Activated CD4-positive, CD25-positive, alpha-beta regulatory T cell treated with anti-CD3 and anti-CD28 coated beads, Interleukin-2, amount 50 U/mL, for 72 hours (primary cell): Measurements from ENCODE around the gene NLRP2B.
"Not testable (repeated sequence)": the region's sequence is repeated elsewhere in the genome, so short reads cannot be mapped to it uniquely, and the experiment has no call there.

Experiments
- DNase-seq: peaks from one replicate; pipeline ENCODE4 v3.0.0; 2021

Gene NLRP2B

DNA sequence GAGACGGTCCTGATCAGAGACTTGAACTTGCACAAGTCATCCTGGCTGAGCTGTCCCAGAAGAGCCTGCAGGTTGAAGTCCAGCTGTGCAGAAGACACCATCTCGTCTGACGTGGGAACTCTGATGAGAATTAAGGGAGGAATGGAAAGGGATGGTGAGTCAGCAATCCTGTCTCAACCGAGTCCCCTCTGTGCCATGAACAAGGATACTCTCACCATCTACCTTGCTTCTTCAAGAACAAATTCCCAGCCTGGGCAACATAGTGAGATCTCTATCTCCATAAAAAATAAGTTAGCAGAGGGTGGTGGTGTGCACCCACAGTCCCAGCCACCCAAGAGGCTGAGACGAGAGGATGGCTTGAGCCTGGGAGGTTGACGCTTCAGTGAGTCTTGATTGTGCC lies at the start of gene NLRP2B:
TSS of gene NLRP2B (minus strand) at position 101 of the 400 bp plus-strand sequence.
- no peak for DNase-seq

DNA sequence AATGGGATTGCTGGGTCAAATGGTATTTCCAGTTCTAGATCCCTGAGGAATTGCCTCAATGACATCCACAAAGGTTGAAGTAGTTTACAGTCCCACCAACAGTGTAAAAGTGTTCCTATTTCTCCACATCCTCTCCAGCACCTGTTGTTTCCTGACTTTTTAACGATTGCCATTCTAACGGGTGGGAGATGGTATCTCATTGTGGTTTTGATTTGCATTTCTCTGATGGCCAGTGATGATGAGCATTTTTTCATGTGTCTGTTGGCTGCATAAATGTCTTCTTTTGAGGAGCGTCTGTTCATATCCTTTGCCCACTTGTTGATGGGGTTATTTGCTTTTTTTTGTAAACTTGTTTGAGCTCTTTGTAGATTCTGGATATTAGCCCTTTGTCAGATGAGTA lies 45.9 kb upstream of the NLRP2B start:
- DNase-seq = not testable (repeated sequence)

DNA sequence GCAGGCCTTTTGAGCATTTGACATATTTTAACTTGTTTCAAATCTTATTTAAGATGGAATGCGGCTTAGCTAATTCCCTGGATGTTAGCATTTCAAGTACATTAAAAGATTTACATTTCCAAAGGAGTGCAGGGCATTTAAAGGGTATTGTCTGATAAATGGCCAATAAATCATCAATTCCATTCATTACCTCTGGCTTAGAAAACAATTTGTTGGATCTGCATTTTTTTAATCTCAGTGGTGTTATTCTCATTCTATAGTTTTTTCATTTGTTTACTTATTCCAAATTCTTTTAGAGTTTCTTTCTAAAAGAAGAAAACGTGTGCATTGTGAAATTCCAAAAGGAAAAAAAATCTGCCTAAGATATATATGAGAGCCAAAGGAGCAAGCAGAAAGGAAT lies 1.3 kb upstream of the NLRP2B start:
- DNase-seq = no peak

DNA sequence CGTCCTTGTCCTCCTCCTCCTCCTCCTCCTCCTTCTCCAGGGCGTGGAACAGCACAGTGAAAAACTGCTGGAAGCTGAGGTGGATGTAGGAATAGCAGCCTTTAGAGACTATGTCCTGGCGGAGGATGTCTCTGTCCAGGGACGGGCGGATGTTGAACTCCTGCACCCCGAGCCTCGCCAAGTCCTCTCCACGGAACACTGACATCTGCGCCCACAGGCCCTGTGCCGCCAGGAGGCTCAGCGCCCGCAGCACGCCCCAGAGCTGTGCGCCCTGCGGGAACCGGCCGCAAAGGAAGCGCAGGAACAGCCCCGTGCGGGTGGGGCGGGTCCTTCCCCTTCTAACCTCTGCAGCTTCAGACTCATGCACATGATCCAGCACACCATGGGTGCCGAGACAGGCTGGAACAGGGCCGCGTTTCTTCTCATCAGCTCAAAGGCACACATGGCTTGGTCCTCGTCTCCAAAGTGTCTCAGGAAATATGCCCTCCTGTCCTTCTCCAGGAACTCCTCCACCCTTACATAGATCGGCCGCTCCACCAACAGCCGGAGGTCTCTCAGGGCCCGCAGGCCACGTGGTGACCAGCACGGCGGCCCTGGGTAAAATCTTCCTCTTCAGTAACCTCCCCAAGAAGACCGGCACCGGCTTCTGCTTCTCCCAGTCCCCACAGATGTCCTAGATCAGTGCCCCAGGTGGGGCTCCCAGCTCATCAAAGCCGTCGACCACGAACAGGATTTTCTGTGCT lies 1.2 kb downstream of the NLRP2B start:
- DNase-seq = no peak

DNA sequence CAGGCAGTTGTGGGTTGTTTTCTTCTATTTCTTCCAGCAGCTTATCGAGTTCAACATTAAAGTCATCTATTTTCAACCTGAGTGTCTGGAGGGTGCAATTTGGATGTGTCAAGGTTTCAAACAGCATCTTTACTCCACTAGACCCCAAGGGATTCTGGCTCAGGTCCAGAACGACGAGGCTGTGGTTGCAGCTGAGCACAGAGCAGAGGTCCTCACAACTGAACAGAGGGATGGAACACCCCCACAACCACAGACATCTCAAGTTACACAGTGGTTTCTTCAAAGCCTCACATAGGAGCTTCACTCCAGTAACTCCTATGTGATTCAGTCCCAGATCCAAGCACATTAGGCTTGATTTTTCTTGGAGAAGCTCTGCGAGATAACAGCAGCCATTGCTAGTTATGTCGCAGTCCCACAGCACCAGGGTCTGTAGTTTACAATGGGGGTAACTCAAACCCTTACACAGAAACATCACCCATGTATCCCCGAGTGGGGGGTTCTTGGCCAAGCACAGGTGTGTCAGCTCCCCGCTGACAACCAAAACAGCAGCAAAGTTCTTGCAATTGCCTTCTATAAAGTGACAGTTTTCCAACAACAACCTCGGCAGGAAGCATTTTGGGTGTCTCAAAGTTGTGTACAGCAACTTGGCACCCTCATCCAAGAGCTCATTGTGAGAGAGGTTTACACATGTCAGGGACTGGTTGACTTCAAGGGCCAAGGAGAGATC lies 2.8 kb downstream of the NLRP2B start:
- DNase-seq = no peak

DNA sequence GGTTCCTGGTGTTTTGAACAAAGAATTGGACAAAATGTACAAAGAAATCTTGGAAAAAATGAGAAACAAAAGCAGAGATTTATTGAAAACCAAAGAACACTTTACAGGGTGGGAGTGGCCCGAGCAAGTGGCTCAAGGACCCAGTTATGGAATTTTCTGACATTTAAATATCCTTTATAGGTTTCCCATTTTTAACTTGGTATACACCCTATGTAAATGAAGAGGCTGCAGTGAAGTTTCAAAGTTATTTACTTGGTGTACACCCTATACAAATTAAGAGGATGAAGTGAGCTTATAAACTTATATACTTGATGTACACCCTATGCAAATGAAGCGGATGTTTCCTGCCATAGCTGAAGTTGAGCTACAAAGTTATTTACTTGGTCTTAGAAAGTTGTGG lies 4.7 kb downstream of the NLRP2B start:
- no peak for DNase-seq

DNA sequence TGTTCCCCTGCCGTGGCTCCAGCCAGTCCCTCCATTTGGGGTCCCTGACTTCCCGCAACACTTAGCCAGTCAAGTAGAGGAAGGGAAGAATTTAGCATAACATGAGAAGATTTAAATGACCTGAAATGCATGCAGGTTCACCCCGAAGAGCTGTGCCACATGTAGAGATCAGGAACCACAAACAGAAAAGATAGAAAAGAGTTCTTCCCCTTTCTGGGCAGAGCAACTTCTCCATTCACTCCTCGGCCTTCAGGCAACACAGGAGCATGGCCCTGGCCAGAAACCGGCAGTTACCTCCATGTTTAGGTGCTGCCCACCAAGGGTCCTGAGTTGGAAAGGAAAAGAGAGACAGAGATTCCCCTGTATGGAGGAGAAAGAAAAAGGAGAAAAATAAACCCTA lies 5.2 kb downstream of the NLRP2B start:
- DNase-seq = no peak

DNA sequence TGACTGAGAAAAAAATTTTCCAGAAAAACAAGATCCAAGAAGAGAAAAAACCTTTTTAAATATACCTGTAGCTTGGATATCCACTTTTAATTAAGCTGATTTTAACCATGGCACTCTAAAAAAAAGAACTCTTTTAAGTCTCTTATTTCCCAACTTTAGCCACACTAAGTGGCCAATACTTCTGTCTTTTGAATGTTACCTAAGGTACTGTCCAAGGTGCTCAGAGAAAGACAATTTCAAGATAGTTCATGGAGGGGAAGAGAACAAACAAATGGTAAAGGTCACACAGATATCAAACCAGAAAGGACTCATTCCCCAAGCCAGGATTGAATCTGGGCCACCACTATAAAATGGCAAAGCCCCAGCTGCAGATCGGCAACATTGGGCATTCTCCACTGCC lies 10.1 kb downstream of the NLRP2B start:
- DNase-seq = no peak

DNA sequence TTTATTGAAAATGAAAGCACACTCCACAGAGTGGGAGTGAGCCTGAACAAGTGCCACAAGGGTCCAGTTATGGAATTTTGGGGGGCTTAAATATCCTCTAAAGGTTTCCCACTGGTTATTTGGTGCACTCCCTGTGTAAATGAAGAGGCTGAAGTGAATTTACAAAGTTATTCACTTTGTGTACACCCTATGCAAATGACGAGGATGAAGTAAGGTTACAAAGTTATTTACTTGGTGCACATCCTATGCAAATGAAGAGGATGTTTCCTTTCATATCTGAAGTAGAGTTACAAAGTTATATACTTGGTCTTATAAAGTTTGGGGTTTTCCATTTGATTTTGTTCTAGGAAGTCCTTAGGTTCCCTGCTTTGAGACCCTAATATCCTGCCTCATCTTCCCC lies 13.1 kb downstream of the NLRP2B start:
- no peak for DNase-seq

DNA sequence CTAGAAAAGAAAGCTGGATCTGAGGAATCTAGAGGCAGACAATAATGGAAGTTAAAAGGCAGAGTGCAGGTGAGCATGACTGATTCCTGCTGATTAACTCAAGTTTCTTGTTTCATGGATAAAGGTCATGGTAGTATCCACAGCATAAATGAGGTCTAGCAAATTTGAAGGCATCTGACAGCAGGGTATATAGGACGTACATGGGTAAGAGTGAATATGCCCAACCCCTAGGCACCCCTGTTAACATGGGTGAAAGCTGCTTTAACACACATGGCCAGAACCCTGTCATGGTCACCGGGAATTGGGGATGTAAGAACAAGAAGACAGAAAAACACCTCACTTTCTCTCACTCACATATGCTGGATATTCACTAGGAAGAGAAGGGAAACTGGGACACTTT lies 25.0 kb downstream of the NLRP2B start:
- no peak for DNase-seq

DNA sequence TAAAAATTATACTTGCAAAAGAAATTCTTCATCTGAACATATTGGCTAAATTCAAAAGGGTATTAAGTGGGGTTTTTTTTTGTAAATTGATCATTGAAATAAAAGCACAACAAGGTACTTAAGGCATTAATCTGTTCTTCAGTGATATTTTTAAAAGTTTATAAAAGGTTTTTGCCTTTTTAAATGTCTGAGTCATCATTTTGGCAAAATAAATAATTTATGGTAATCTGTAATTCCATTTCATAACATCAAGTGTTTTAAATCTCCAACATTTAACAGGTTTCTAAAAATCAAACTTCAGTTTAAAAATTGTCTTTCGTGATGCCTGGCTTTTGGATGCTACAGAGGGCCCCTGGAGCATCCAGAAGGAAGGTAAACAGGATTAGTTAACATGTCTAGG lies 27.4 kb downstream of the NLRP2B start:
- DNase-seq = no peak

DNA sequence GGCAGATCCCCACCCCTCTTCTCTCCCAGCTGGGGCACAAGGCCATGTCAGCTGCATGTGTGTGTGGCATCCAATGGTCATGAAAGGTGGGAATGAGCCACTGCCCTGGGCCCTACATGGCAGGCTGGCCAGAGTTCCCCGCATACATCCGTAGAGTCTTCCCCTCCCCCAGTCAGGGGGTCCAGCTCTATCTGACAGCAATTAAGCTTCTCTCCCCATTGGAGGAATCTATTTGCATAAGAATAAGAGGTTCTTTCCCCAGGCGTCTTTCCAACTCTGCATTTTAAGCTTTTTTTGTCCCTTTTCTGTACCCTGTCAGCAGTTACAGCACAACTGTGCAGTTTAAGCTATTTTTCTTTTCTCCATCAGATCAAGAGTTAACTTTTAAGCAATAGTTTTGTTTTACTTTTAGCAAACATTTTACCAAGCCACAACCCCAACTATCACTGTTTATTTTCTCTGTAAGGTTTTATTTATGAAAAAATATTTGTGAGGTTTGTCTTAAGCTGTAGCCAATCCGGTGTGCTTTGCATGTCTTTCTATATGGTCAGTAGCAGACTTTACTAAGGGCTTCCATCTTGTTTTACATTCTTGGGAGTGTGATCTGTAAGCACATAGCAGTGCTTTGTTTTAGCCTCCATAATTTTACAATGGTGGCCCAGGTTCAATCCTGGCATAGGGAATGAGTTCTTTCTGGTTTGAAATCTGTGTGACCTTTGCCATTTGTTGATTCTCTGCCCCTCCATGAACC lies 28.7 kb downstream of the NLRP2B start:
- no peak for DNase-seq

DNA sequence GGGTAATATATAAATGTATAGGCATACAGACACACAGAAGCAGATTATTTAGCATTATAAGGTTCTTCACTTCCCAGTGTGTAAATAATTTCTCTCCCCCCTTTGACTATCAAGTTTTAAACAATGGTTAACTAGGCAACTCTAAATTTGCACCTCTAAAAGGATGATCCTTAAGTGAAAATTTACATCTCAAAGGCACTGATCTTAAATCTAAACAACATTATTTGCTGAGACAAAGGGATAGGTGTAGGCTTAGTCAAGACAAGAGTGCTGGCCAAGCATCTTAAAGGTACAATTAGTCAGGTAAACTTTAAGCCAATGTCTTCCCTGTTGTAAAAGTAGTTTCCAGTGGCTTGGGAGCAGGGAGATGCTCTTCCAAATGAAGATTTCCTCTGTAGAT lies 33.0 kb downstream of the NLRP2B start:
- DNase-seq = no peak

DNA sequence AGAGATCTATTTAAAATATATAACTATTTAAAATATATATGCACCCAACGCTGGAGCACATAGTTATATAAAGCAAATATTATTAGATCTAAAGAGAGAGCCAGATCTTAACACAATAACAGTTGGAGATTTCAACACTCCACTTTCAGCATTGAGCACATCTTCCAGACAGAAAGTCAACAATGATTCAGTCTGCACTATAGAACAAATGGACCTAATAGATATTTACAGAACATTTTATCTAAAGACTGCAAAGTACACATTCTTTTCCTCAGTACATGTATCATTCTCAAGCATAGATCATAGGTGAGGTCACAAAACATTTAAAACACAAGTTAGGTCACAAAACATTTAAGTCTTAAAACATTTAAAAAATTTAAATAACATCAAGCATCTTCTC lies 36.4 kb downstream of the NLRP2B start:
- DNase-seq = no peak

DNA sequence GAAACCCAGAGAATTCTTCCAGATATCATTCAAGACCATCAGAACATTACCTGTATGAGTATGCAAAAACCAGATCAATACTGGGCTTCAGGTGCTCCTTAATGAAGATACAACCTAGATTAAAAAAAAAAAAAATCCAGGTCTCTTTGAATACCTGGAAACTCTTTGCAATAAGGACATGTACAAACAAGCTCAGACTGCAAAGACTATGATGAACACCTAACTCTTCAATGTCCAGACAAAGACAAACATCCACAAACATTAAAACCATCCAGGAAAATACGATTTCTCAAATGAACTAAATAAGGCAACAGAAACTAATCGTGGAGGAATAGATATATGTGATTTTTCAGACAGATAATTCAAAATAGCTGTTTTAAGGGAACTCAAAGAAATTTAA lies 38.7 kb downstream of the NLRP2B start:
- DNase-seq = no peak

DNA sequence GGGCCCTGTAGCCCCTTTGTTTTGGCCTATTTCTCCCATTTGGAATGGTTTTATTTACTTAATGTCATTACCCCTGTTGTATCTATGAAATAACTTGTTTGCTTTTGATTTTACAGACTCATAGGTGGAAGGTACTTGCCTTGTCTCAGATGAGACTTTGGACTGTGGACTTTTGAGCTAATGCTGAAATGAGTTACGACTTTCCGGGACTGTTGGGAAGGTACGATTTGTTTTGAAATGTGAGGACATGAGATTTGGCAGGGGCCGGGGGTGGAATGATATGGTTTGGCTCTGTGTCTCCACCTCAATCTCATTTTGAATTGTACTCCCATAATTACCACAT lies 39.4 kb downstream of the NLRP2B start:
- no peak for DNase-seq

DNA sequence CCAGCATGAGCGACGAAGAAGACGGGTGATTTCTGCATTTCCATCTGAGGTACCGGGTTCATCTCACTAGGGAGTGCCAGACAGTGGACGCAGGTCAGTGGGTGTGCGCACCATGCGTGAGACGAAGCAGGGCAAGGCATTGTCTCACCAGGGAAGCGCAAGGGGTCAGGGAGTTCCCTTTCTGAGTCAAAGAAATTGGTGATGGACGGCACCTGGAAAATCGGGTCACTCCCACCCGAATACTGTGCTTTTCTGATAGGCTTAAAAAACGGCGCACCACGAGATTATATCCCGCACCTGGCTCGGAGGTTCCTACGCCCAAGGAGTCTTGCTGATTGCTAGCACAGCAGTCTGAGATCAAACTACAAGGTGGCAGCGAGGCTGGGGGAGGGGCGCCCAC lies 50.6 kb downstream of the NLRP2B start:
- not testable (repeated sequence) for DNase-seq
